Measurements from ENCODE around the gene MPO.

Gene MPO, protein sequence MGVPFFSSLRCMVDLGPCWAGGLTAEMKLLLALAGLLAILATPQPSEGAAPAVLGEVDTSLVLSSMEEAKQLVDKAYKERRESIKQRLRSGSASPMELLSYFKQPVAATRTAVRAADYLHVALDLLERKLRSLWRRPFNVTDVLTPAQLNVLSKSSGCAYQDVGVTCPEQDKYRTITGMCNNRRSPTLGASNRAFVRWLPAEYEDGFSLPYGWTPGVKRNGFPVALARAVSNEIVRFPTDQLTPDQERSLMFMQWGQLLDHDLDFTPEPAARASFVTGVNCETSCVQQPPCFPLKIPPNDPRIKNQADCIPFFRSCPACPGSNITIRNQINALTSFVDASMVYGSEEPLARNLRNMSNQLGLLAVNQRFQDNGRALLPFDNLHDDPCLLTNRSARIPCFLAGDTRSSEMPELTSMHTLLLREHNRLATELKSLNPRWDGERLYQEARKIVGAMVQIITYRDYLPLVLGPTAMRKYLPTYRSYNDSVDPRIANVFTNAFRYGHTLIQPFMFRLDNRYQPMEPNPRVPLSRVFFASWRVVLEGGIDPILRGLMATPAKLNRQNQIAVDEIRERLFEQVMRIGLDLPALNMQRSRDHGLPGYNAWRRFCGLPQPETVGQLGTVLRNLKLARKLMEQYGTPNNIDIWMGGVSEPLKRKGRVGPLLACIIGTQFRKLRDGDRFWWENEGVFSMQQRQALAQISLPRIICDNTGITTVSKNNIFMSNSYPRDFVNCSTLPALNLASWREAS

DNA sequence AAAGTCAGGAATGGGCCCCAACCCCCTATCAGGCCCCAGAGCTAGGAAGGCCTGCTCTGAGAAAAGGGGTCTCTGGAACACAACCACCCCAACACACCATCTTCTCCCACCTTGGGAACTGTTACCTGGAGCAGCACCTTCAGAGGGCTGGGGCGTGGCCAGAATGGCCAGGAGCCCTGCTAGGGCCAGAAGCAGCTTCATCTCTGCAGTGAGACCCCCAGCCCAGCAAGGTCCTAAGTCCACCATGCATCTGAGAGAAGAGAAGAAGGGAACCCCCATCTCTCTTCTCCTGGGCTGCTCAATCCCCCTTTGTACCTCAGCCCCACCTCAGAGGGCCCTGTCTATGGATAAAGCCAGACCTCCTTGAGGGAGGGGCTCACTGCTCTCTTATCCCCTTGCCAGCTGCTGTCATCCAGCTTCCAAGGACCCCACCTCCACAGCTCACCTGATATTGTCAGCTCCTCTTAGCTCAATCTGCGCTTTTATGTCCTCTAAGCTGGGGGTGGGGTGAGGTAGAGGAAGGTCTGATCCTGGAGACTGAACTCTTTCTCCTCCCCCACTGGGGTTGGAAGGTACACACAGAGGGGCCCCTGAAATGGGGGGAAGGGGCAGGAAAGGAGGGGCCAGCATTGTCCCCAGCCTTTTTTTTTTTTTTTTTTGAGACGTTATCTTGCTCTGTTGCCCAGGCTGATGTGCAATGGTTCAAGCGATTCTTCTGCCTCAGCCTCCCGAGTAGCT, at the start of gene MPO:
Gene MPO (minus strand): TSS at position 456 of the 738 bp plus-strand sequence. CDS start 177 bp downstream, at position 279.
- DNase-seq, result no peak

DNA sequence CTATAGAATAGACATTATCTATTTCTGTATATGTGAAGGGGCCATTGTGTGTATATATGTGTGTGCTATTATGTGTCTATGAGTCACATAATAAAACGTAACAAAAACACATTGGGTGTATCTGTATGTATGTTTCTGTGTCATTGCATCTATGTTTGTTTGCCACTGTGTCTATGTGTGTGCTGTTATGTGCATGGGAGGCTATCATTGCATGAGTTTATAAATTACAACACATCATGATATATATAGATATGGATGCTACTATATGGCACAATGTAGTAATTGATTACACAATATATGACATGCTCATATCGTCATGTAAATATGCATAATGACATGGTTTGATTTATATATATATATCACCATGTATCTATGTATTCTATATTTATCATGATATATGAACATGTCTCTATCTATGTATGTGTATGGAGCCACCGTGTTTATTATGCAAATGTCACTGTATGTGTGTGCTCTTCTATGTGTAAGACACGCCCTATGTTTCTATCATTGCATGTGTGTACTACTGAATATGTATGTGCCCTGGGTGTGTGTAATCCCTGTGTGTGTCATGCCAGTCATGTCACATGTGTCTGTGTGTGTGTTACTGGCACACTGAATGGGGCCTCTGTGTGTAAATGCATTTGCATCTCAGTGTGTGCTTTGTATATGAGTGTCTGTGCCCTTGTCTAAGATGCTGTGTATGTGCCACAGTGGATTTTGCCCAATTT, 49.2 kb upstream of the MPO start:
- DNase-seq, result no peak

DNA sequence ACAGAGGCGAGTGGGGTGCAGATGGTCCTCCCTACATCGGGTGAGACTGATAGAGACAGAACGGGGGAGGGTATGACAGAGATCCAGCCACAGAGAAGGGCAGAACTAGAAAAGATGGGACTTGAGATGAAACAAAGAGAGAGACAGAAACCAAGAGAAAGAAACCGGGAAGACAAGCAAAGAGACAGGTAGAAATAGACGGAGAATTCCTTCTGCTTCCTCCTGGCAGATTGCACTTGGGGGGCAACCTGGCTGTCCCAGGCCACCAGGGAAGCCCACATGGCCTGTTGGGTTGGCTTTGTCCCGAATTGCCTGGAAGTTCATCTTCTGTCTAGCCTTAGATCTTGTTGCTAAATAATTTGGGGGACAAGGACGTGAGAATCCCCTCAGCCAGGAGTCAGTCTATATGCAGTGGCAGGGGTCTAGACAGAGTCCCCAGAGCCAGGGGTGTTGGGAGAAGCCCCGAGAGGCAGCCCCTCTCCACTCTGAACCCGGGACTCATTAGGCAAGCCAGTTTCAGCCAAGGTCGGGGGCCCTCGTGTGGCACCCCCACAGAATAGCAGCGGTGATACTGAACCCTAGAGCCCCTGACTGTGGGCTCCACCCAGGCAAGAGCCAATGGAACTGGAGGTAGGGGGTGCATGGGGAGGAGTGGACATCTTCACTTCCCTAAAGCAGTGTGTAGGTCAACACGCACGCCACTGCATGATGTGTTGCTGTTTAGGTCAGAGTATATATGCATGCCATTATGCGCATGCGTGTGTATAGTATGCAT, 48.5 kb upstream of the MPO start:
- peak; percentile 28 for DNase-seq

DNA sequence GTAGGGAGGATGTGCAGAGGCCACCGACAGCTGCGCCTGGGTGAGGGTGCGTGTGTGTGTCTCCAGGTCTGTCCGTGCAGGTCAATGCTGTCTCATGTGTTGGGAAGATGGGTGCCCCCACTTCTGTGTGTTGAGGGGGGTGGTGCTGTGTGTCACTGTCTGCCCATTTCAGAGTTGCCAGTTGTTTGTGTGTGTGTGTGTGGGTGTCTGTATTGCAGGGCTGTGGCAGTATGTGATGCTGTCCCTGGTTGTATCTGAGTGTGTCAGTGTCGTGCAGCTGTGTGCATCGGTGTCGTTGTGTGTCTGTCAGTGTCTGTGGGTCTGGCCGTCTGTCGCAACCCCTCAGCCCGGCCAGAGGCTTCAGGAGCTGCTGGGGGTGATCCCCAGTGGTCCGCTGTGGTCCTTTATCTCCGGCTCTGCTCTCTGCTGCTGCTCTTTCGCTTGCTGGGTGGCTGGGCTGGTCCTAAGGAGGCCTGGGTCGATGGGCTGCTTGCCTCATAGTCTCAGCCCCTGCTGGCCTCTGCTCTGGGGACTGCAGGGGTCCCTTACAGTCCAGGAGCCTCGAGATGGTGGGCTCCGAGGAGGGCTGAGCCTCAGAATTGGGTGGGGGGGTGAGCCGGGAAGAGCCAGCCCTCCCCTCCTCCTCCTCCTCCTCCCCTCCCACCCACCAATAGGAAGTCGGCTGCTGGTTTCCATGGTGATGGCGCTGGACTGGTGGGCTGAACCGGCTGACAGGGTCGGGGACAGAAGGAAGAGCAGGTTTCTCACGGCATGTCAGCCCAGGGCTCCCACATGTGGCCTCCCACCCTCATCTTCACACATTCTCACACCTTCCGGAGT, 47.7 kb upstream of the MPO start, which contains the start of gene TSPOAP1:
Gene TSPOAP1 (minus strand): TSS at position 601 of the 840 bp plus-strand sequence. CDS start 875 bp downstream, outside the sequence.
- peak; percentile 24 for DNase-seq

DNA sequence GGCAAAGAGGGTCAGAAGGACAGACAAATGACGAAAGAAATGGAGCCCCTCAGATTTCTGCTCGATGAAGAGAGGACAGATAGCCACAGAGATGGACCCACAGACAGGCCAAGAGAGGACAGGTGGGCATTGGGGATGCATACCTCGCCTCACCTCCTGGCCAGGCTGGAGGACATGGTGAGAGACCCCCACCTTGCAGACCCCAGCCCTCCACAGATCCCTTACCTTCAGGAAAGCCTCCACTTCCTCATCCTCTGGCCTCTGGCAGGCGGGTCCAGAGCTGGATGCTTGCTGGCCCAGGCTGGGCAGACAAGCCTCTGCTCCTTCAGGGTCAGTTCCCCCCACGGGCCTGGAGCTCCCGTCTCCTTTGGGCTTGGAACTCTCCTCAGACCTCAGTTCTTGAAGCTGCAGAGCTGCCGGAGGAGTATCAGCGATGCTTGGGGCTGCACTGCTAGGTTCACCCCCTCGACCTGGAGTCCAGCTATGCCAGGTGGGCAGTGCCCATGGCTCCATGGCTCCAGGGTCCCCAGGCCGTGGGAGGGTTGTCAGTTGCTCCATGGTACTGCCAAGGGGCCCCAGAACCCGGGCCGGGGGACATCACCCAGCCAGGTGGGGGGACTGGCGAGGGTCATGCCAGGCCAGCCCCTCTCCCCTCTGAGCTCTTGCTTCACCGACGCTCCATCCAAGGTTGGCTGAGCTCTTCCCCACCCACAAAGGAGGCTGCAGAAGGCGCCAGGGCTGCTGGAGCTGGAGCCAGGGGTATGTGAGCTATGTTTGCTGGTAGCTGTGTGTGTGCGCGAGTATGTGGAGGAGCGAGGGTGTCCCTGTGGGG, 46.8 kb upstream of the MPO start:
- DNase-seq, result no peak

DNA sequence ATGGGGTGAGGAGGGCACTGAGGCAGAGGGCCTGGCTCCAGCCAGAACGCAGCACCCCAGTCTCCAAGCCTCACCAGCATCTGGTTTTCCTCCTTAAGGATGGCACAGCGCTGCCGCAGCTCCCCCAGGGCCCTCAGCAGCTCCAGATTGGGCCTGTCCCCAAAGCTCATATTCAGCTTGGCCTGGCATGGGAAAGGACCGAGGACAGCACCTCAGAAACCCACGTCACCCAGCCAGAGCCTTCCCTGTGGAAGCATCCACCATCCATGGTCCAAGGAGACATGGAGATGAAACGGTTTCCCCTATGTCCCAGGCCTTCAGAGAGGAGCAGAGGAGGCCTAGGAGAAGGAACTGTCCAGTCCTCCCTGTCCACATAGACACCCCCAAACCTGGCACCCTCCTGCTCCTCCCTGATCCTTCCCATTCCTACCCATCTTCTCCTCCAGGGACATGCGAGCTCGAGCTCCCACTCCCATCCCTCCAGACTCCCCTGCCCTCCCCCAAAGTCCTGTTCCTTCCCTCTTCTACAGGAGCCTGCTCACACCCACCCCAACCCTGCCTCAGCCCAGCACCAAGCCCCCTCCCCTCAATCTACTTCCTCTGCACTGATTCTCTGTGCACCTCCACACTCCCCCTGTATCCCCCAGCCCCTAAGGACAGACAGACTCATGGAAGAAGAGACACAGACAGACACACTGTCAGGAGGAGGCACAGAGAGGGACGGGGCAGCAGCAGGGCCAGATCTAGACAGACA, 46.1 kb upstream of the MPO start:
- DNase-seq, result no peak

DNA sequence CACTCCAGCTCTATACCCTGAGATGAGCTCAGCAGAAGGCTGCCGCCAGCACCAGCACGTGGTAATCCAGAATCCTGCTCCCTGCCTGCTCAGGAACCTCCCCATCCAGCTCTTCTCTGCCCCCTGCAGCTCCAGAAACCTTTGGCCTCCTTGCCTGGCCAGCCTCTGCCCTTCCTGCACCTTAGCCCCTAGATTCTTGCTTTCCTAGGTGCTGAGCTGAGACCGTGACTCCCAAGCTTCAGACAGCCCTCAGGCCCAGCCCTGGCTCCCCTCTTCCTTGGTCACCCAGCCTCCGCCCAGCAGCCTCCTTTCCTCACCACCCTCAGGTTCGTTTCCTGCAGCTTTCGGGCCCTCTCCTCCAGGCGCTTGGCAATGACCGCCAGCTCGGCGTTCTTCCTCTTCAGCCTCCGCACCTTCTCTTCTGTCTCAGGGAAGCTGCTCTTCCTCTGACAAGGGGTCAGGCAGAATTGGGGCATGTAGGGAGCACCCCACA, 45.3 kb upstream of the MPO start:
- no peak for DNase-seq

DNA sequence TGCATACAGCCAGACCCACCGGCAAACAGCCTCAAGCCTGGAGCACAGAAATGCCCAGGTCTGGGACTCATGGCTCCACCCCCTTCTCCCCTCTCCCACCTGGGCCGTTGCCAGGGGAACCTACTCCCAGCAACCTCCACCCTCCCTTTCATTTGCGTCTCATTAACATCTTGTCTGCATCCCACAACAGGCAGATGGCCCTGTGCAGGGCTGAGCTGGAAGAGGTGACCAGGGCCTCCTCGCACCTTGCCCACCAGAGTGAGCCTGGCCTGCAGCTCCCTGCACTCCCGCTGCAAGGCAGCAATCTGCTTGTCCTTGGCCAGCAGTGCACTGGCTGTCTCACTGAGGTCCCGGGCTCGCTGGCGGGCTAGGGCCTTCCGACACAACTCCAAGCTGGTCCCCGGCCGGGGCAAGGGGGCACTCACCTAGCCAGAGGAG, 44.6 kb upstream of the MPO start:
- no peak for DNase-seq

DNA sequence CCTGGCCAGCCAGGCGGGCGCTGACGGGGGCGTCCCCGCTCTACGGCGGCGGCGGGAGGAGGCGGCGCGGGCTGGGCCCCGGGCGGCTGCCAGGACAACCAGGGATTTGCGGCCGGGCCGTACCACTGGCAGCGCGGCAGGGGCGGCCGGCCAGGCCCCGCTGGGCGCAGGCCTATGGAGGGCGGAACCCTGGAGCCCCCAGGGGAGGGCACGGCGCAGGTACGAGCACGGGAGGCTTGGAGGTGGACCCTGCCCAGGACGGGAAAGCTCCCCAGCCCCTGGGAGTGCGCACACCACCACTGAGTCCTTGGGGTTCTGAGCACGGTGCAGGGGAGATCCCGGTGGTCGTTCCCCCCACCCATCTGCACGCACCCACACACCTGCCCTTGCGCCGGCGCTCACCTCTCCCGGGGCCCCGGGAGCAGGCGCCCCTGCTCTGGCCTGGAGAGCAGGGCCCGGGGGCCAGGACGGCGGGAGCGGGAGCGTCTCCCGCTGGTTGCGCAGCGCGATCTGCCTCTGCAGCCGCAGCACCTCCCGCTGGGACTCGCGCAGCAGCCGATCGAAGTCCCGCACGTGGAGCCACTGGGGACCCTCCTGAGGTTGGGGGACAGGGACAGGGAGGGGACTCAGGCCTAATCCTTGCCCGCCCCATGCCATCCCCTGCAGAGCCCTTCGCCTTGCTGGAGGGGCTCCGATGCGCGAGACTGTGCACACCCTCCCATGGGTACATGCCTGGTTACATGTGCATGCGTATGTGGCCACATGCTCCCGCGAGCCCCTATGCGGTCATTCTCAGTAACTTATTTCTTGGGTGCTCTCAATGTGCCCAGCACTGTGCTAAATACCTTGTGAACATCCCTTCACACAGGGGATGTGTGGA, 43.9 kb upstream of the MPO start:
- DNase-seq, result peak; percentile 63

DNA sequence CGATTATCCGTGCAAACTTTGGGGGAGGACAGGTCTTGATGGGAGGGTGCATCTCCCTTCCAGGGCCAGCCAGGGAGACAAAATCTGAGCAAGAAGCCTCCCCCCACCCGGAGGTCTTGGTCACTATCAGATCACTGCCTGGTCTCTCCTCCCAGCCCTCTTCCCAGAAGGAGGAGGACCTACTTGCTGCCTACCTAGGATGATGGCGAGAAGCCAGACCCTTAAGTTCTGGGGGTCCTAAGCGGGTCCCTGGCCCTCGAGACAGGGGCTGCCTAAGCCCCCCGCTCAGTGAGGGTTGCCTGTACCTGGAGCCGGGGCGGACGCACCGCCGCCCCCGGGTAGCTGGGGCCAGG, 43.3 kb upstream of the MPO start:
- DNase-seq, result no peak

DNA sequence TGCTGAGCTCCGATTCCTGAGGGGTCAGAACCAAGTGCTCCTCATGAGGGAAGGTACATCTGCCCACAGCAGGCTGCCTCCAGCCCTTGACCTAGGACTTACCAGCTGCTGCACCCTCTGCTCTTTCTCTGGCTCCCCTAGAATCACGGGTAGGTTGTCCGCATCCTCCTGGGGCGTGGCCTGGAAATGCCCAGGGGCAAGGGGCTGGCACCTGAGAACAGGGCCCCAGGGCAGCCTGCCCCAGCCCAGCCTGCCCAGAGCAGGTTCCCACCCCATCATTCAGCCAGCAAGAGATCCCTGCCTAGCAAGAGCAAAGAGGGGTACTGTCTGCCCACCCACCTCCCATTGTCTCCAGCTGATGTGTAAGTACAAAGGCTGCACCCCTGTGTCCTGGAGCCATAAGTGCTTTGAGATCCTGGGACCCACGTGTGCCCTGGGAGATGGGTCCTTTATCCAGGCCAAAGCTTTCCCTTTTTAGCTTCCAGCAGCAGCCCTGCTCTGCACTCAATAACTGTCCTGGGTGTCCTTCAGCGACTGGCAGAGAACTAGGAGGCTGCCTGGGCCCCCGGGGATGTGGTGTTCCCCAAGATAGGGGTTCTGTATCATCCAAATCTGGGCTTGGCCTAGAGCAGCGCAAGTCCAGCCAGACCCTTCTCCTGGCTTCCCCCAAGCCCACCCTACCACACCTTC, 42.8 kb upstream of the MPO start:
- DNase-seq, result no peak

DNA sequence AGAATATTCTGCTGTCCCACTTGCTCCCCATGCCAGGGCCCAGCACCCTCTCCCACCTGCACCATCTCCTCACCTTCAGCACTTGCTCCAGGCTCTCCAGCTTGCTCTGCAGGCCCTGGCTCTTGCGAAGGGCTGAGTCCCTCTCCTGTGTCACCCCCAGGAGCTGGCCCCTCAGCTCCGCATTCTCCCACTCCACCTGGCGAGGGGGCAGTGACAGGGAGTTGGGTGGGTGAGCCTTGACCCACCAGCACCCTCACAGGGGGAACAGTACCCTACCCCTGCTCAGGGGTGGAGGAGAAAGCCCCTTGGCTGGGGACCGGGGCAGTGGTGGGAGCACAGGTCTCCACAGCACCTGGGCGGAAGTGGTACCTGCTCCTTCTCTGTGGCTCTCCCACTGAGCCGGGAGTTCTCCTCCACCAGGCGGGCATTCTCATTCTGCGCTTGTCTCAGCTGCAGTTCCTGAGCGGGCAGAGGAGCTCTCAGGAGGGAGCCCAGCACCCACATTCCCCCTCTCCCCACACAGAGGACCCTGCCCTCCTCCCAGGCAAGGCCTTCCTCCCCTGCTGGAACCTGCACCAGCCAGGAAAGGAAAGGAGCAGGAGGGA, 41.9 kb upstream of the MPO start:
- DNase-seq, result no peak

DNA sequence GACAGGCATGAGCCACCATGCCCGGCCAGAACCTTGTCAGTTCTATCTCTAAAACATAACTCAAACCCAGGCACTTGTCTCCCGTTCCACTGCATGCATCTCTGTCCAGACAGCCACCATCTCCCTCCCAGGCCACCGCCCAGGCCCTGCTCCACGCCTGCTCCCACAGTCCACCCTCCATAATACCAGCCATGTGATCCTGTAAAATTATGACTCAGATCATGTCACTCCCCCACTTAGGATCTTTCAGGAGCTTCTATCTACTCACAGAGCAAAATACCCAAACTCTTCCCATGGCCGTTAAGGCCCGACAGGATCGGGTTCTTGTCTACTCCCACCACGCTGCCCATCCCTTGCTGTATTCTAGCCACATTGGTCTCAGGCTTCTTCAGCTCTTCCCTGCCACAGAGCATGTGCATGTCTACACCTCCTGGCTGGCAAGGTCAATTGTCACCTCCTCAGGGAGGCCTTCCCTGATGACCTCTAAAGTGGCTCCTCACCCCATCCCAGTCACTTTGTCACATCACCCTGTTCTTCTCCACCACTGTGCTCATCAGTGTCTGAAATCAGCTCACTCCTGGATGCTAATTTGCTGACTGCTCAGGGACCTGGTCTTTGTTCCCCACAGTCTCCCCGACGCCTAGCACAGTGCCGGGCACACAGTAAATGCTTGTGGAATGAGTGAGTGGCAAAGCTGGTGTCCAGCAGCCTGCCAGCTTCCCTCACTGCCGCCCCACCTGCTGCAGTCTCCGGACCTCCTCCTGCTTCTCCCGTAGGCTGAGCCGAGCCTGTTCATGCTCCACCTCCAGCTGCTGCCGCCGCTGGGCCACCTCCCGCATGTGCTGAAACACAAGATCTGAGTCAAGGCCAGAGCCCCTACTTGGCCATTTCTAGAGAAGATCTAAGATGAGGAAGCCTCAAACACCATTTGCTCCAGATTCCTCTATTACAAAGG, 41.1 kb upstream of the MPO start:
- DNase-seq, result no peak

DNA sequence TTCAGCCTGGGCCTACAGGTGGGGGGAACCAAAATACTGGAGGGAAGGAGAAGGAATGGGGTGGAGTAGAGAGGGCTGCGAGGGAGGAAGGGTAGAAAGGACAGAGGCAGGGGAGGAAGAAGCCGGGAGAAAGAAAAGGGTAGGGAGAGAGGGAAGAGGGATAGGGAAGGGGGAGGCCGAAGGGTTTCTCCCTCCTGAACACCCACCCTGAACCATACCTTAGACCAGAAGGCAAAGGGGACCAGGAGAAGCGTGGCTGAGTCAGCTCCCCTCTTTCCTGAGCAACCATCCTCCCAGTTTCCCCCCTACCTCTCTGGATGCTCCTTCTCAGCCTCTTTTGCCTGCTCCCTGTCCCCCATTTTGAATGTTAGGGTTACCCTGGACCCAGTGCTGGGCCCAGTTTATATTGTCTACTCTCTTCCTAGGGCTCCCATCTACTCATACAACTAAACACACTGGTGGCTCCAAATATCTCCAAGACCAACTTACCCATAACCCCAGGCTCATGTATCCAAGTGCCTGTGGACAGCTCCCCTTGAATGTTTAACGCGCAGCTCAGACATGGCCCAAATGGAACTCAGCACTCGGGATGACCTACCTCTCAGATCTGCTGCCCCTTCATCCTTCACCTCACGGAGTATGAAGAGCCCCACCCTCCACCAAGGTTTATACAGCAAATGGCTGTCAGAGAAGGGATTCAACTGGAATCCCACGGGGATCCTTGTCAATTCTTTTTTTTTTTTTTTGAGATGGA, 40.0 kb upstream of the MPO start:
- DNase-seq, result no peak

DNA sequence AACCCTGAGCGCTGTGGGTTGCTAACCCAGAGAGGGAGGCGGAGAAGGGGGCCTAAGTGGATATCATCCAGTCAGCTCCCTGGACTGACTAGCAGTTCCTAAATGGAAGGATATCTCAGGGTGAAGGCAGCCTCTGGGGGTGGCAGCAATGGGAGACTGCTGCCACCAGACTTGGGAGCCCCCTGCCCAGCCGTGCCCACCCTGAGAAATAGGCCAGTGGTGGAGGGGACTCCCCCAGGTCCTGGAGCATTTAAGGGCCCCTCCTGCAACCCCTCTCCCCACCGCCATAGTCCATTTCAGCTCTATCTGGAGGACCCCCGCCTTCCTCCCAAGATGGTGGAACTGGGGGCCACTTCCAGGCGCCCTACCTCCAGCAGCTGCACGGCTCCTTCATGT, 39.4 kb upstream of the MPO start:
- DNase-seq, result no peak

All from left hindlimb (tissue), 1 donor.